HG02798 (cell line): Measurements from ENCODE around the gene LSM14A.

Source experiments
- ATAC-seq: cut with Tn5 transposase; IDR thresholded peaks from one replicate; pipeline ENCODE4 v1.9.1; 2021; ENCODE audit warnings: mild to moderate bottlenecking; ENCODE audit not compliant: unreplicated experiment, poor library complexity

Gene LSM14A

DNA sequence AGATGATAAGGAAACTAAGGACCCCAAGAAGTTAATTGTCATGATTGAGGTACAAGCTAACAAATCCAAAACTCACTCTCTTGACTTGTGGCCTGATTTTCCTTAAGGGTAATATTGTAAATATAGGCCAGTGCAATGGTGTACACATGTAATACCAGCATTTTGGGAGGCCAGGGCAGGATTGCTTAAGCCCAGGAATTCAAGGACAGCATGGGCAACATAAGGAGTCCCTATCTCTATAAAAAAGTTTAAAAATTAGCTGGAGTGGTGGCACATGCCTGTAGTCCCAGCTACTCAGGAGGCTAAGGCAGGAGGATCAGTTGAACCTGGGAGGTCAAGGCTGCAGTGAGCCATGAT is 53.3 kb downstream of the LSM14A start:
- no peak for ATAC-seq

DNA sequence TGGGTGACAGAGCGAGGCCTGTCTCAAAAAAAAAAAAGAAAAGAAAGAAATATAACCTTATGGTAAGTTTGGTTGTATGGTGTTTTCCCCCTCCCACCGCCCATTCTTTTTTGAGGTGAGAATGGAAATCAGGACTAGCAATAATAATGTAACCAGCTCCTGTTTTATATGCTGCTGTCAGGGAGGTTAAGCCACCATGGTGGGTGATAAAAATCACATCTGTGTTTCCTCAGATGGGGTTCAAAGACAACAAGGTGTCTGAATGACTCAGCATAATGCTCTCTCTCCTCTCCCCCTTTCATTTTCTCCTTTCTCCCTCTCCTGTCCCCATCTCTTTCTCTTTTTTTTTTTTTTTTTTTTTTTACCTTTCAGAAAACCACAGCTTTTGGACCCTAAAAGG is 53.7 kb downstream of the LSM14A start:
- ATAC-seq = no peak

DNA sequence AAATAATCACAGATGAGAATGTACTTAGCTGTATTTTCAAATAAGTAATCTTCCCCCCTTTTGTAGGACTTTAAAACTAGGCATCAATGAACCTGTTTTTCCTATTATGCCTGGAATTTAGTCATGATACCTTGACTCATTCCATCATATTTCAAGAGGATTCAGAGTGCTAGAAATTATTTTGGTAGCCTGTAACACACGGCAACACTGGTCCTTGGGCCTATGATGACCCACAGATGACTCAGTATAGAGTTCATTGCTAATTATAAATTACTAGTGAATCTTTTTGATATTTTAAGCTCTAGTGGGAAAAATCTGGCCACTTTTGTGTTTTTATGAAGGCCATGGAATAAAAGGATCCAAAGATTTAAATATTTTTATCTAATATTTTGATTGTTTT is 56.0 kb downstream of the LSM14A start:
- no peak for ATAC-seq

GRCh38 chr19:34228762-34229161 is 56.5 kb downstream of the LSM14A start:
- ATAC-seq = no peak

DNA sequence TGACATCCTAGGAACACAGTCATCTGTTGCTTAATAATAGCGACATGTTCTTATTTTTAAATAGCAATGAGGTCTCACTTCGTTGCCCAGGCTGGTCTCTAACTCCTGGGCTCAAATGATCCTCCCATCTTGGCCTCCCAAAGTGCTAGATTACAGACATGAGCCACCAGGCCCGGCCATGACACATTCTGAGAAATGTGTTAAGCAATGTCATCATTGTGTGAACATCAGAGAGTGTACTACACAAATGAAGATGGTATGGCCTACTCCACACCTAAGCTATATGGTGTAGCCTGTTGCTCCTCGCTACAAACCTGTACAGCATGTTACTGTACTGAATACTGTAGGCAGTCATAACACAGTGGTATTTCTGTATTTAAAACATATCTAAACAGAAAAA is 57.4 kb downstream of the LSM14A start:
- ATAC-seq = no peak

DNA sequence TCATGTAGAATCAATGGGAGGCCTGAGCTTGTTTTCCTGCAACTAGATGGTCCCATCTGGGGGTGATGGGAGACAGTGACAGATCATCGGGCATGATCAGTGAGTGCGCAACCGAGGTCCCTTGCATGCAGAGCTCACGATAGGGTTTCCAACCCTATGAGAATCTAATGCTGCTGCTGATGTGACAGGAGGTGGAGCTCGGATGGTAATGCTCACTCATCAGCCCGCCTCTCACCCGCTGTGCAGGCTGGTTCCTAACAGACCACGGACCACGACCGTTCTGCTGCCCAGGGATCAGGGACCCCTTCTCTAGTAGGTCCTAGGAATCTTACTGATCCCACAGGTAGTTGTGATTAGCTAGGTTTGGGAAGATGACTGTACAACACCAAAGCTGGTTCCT is 58.5 kb downstream of the LSM14A start:
- no peak for ATAC-seq

- ATAC-seq = no peak
These were observed 59.1 kb downstream of the LSM14A start for GRCh38 chr19:34231439-34231838.

DNA sequence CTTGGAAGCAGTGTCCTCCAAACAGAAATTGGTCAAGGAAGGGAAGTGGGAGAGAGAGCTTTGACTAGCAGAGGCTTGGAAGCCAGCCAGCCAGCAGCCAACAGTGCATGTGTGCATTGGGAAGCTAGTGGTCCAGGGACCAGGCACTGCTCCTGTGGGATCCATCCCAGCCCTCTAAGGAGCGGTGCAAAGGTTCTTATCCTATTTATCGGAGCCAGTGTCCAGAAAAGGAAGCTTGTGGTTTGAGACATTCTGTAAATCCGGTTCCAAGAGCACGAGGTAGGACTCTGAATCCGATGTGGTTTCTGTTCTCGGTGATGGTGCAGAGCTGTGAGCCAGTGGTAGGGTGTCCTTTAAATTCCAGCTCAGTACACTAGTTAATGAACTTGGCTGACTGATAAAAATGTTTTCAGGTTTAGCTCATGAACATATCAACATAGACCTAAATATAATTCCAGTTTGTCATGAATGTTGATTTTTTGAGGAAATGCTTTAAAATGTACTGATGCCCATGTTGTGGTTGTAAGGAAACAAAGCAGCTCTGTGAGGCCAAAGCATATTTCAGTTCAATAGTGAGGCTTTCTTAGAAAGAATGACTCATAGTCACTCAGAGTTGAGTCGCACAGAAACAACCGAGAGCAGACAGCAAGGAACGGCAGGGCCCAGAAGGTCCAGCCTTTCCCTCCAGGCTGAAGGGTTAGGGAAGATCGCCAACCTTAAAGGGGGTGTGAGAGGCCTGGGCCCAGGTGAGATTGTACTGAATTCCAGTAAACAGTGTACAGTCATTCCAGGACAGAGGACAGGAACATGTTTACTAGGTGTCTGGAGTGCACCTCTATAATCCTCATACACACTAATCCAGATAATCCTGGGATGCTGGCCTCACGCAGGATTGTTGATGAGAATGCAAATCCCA is 60.5 kb downstream of the LSM14A start:
- peak; percentile 56 for ATAC-seq

- ATAC-seq = no peak
These were observed 63.2 kb downstream of the LSM14A start for GRCh38 chr19:34235425-34235940.

- no peak for ATAC-seq
These were observed 64.0 kb downstream of the LSM14A start for GRCh38 chr19:34236035-34236987.

GRCh38 chr19:34237283-34237682 is 65.0 kb downstream of the LSM14A start:
- no peak for ATAC-seq

- no peak for ATAC-seq
These were observed 65.6 kb downstream of the LSM14A start for GRCh38 chr19:34237939-34238338.

DNA sequence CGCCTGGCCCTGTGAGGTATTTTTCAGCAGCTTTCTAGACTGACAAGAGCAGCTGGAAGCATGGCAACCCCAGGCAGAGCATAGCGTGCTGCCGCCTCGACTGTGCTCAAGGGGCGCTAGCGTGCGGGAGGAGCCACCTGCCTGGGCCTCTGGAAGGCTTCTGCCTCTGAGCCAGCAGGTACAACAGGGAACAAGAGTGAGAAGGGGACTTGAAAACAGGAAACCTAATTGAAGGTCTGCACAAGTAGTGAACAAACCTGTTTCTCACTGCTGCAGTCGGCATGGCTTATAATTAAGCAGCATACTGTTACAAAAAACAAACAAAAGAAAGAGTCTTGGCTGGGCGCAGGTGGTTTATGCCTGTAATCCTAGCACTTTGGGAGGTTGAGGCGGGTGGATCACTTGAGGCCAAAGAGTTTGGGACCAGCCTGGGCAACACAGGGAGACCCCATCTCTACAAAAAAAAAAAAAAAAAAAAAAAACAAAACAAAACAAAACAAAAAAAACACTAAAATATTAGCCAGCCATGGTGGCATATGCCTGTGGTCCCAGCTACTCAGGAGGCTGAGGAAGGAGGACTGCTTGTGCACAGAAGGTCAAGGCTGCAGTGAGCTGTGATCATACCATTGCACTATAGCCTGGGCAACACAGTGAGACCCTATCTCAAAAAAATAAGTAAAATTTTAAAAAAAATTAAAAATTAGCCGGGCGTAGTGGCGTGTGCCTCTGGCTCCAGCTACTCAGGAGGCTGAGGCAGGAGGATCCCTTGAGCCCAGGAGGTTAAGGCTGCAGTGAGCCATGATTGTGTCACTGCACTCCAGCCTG is 69.4 kb downstream of the LSM14A start:
- ATAC-seq = no peak

GRCh38 chr19:34243138-34243875 is 71.0 kb downstream of the LSM14A start:
- ATAC-seq = peak; percentile 60

DNA sequence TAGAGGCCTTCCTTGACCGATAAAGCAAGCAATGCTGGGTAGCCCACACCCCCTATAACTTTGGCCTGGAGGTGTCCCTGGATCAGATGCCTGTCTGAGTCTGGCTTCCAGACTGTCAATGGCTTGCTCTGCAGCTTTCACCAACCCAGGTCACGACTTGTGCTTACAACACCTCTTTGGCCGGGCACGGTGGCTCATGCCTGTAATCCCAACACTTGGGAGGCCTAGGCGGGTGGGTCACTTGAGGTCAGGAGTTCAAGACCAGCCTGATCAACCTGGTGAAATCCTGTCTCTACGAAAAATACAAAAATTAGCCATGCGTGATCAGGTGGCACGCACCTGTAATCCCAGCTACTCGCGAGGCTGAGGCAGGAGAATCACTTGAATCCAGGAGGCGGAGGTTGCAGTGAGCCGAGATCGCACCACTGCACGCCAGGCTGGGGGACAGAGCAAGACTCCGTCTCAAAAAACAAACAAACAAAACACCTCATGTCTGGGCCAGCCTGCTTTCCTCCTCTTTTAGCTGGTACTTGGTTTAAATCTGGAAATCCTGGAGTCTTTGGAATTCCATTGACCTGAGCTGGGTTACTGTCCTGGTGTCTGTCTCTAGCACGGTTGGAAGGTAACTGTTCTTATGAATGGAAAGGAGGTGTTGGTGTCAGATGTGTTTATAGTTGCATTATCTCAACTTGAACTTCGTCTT is 71.7 kb downstream of the LSM14A start:
- ATAC-seq = no peak

DNA sequence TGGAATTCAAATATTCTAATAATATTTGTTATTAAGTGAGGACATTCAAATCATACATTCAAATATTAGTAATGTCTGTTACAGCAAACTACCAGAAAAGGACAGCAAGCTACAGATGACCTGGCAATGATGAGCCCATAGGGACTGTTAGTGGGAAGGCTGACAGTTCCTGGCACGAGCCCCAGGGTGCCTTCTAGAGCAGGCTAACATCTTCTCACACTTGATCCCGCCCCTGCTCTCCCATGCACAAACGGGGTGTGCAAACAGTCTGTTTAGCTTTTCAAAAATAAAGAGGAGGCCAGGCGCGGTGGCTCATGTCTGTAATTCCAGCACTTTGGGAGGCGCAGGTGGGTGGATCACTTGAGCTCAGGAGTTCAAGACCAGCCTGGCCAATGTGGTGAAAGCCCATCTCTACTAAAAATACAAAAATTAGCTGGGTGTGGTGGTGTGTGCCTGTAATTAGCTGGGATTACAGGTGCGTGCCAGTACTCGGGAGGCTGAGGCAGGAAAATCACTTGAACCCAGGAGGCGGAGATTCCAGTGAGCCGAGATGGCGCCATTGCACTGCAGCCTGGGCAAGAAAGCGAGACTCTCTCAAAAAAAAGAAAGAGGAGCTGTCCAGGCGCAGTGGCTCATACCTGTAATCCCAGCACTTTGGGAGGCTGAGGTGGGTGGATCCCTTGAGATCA is 72.5 kb downstream of the LSM14A start:
- ATAC-seq = no peak

- no peak for ATAC-seq
These were observed 74.0 kb downstream of the LSM14A start for GRCh38 chr19:34246340-34246739.

DNA sequence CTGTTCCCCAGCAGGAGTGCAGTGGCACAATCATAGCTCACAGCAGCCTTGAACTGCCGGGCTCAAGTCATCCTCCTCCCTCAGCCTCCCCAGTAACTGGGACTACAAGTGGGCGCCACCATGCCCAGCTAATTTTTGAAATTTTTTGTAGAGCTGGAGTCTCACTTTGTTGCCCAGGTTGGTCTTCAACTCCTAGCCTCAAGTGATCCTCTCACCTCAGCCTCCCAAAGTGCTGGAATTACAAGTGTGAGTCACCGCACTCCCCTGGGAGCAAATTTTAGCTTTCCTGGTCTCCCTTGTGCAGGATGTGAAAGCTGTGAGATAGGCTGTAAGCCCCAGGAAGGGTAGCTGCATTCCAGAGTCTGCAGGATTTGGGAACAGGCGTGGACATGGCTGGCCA is 76.6 kb downstream of the LSM14A start:
- no peak for ATAC-seq
